ENCODE measurements around the gene ZBTB8OS. TPM values are rescaled to one million over a fixed set of nuclear protein-coding genes. Genes with fewer than 3 reads are reported as not detected.
"Not testable (repeated sequence)": the region's sequence is repeated elsewhere in the genome, so short reads cannot be mapped to it uniquely, and the experiment has no call there.

The ZBTB8OS gene
- total RNA-seq, 1 donor from 2014 or later = 48.0 TPM

GRCh38 chr1:32642292-32642827 lies 8.0 kb downstream of the ZBTB8OS start:
- not testable (repeated sequence) for H3K27me3 Mint-ChIP-seq (ENCODE audit: low read depth)

DNA sequence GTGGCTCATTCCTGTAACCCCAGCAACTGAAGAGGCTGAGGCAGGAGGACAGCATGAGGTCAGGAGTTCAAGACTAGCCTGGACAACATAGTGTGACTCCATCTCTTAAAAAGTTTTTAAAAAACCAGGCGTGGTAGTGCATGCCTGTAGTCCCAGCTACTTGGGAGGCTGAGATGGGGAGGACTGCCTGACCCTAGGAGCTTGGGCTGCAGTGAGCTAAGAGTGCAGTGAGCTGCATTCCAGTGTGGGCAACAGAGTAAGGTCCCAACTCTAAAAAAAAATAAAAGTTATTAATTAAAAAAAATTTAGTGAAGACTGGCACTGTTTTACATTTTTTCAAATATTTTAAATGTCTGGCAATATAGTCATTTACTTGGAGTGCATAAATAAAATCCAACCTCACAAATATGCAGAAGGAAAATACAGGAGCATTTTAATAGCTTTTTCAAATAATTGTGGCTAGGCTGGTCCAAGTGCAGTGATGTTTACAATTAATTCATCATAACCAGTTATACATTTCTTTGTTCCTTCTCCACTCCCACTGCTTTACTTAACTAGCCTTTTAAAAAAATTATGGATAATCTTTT lies 10.8 kb downstream of the ZBTB8OS start:
- Mint-ChIP-seq H3K27me3 (ENCODE audit: low read depth) (no peaks in the 10 kb centered on the region), H3K4me3 (ENCODE audit: low read depth) (no peak overlapping the region), H3K9me3 (no peaks in the 10 kb centered on the region), H3K4me1 (ENCODE audit: low read depth) (peaks cover 1% of the 10 kb centered on the region), H3K27ac (no peak overlapping the region), H3K36me3 (ENCODE audit: low read depth) (peaks cover 19% of the 10 kb centered on the region)
- intact Hi-C loops (cut with micrococcal nuclease) = no loop called here
- no peak for DNase-seq (ENCODE audit: low spot score)

More at GRCh38 chr1:32642292-32642827, 8.0 kb downstream of the ZBTB8OS start:
- intact Hi-C loops (cut with micrococcal nuclease); H3K4me3 Mint-ChIP-seq (ENCODE audit: low read depth); H3K4me1 Mint-ChIP-seq (ENCODE audit: low read depth); DNase-seq (ENCODE audit: low spot score); H3K27ac Mint-ChIP-seq; H3K9me3 Mint-ChIP-seq: not testable (repeated sequence)
- peaks cover 10% of the 10 kb centered on the region for H3K36me3 Mint-ChIP-seq (ENCODE audit: low read depth)

- Mint-ChIP-seq H3K27me3 (ENCODE audit: low read depth) (no peaks in the 10 kb centered on the region), H3K4me3 (ENCODE audit: low read depth) (no peak overlapping the region), H3K36me3 (ENCODE audit: low read depth) (peaks cover 35% of the 10 kb centered on the region), H3K4me1 (ENCODE audit: low read depth) (peaks cover 12% of the 10 kb centered on the region), H3K9me3 (no peaks in the 10 kb centered on the region), H3K27ac (peak overlapping the region; percentile 52)
- intact Hi-C loops (cut with micrococcal nuclease) = no loop called here
- no peak for DNase-seq (ENCODE audit: low spot score)
Measured at GRCh38 chr1:32636914-32637645, 13.3 kb downstream of the ZBTB8OS start.

DNA sequence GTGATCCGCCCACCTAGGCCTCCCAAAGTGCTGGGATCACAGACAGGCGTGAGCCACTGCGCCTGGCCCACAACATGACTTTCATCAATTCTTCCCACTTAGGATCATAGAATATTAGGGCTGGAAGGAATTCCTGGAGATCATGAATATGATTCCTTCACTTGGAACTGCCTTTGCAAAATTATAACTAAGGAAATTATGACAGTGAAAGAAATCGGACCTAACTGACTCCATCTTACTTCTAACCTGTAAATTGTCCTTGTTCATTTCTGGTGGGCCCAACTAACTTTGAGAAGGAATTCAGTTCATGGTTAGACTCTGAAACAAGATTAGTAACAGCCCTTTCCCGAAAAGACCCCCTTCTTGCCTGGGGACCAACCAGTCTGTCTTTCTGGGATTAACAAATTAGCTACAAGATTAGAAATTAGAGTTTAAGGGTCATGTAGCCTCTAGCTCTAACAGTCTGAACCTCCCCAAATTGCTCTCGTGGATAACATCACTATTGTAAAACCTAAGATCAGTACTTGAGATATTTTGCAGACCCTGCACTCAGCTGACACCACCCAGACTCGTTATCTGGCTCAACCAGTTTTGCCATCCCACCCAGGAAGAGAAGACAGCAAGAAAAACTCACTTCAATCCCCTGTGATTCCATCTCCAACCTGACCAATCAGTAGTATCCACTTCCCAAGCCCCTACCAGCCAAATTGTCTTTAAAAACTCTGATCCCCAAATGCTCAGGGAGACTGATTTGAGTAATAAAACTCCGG lies 14.7 kb downstream of the ZBTB8OS start:
- DNase-seq (ENCODE audit: low spot score) = no peak
- Mint-ChIP-seq H3K4me3 (ENCODE audit: low read depth) (no peak overlapping the region), H3K36me3 (ENCODE audit: low read depth) (peaks cover 35% of the 10 kb centered on the region), H3K9me3 (no peaks in the 10 kb centered on the region), H3K27ac (no peak overlapping the region), H3K4me1 (ENCODE audit: low read depth) (peaks cover 12% of the 10 kb centered on the region), H3K27me3 (ENCODE audit: low read depth) (no peaks in the 10 kb centered on the region)
- intact Hi-C loops (cut with micrococcal nuclease) = no loop called here

- H3K27me3 Mint-ChIP-seq (ENCODE audit: low read depth) = no peaks in the 10 kb centered on the region
- no peak overlapping the region for H3K27ac Mint-ChIP-seq
- intact Hi-C loops (cut with micrococcal nuclease) = no loop called here
- no peak overlapping the region for H3K4me3 Mint-ChIP-seq (ENCODE audit: low read depth)
- H3K9me3 Mint-ChIP-seq = no peaks in the 10 kb centered on the region
- DNase-seq (ENCODE audit: low spot score) = no peak
- peaks cover 50% of the 10 kb centered on the region for H3K36me3 Mint-ChIP-seq (ENCODE audit: low read depth)
- H3K4me1 Mint-ChIP-seq (ENCODE audit: low read depth) = peaks cover 13% of the 10 kb centered on the region
Measured at GRCh38 chr1:32632829-32633228, 17.5 kb downstream of the ZBTB8OS start.

GRCh38 chr1:32630173-32630572 lies 20.2 kb downstream of the ZBTB8OS start:
- H3K27ac Mint-ChIP-seq; H3K9me3 Mint-ChIP-seq; H3K4me3 Mint-ChIP-seq (ENCODE audit: low read depth); intact Hi-C loops (cut with micrococcal nuclease); H3K27me3 Mint-ChIP-seq (ENCODE audit: low read depth); DNase-seq (ENCODE audit: low spot score): not testable (repeated sequence)
- Mint-ChIP-seq H3K36me3 (ENCODE audit: low read depth) (peaks cover 48% of the 10 kb centered on the region), H3K4me1 (ENCODE audit: low read depth) (peaks cover 22% of the 10 kb centered on the region)

GRCh38 chr1:32627596-32628162 lies 22.7 kb downstream of the ZBTB8OS start:
- Mint-ChIP-seq H3K27me3 (ENCODE audit: low read depth) (no peaks in the 10 kb centered on the region), H3K9me3 (peaks cover 3% of the 10 kb centered on the region), H3K4me3 (ENCODE audit: low read depth) (peak overlapping the region; percentile 37), H3K27ac (peak overlapping the region; percentile 78), H3K36me3 (ENCODE audit: low read depth) (peaks cover 50% of the 10 kb centered on the region), H3K4me1 (ENCODE audit: low read depth) (peaks cover 30% of the 10 kb centered on the region)
- intact Hi-C loops (cut with micrococcal nuclease) = no loop called here
- DNase-seq (ENCODE audit: low spot score) = no peak

DNA sequence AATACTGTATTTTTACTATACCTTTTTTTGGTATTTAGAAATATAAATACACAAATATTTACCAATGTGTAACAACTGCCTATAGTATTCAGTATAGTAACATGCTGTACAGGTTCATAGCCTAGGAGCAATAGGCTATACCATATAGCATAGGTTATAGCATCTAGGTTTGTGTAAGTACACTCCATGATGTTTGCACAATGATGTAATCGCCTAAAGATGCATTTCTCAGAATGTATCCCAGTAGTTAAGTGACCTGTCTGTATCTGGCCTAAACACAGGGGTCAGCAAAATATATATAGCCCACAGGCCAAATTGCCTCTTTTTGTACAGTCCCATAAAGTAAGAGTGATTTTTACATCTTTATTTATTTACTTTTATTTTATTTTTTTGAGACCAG lies 24.2 kb downstream of the ZBTB8OS start:
- DNase-seq (ENCODE audit: low spot score) = no peak
- Mint-ChIP-seq H3K4me3 (ENCODE audit: low read depth) (no peak overlapping the region), H3K27me3 (ENCODE audit: low read depth) (no peaks in the 10 kb centered on the region), H3K27ac (no peak overlapping the region), H3K9me3 (peaks cover 3% of the 10 kb centered on the region), H3K4me1 (ENCODE audit: low read depth) (peaks cover 33% of the 10 kb centered on the region), H3K36me3 (ENCODE audit: low read depth) (peaks cover 56% of the 10 kb centered on the region)
- intact Hi-C loops (cut with micrococcal nuclease) = no loop called here

GRCh38 chr1:32623775-32624174 lies 26.6 kb downstream of the ZBTB8OS start:
- peaks cover 3% of the 10 kb centered on the region for H3K9me3 Mint-ChIP-seq
- no peak for DNase-seq (ENCODE audit: low spot score)
- intact Hi-C loops (cut with micrococcal nuclease) = loop anchor here (2.0 kb wide), 1 partner anchor 27 kb away; the partner anchor contains the start of genes RBBP4 and ZBTB8OS
- peaks cover 62% of the 10 kb centered on the region for H3K36me3 Mint-ChIP-seq (ENCODE audit: low read depth)
- H3K27me3 Mint-ChIP-seq (ENCODE audit: low read depth) = no peaks in the 10 kb centered on the region
- peak overlapping the region; percentile 75 for H3K27ac Mint-ChIP-seq
- H3K4me1 Mint-ChIP-seq (ENCODE audit: low read depth) = peaks cover 40% of the 10 kb centered on the region
- H3K4me3 Mint-ChIP-seq (ENCODE audit: low read depth) = no peak overlapping the region

DNA sequence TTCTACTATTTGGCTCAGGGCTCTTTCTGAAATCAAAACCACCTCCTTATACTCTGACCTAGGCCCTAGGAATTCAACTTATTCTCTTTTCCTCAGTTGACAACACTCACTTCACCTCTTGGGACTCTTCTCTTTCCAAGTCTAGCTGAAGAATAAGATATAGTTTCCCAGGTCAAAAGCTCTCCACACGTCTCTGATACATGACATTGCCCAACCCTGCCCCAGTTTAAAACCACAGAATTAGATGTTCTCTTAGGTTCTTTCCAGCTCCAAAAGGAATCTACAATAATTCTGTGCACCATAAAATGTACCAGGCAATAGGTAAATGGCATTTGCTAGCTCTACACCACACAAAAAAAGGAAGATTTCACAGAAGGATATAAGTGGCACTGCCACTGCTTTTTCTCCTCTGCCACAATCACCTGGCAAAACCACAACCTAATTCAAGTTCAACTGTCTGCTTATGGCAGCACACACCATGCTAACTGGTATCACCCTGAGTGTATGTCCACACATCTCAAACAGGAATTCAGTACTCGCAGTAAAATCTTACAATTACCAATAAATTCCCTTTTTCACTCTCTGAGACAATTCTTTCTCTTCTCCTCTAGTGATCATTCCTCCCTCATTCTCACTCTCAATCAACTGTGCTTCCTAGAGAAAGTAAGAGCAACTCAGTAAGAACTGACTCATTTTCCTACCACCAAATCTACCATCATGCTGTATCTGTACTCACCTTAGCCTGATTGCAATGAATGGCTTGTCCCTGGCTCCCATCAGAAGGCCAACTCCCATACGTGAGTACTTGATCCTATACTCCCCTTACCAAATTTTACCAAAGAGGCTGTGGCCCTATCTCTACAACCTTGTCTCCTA lies 27.3 kb downstream of the ZBTB8OS start:
- peak overlapping the region; percentile 75 for H3K27ac Mint-ChIP-seq
- H3K9me3 Mint-ChIP-seq = peaks cover 3% of the 10 kb centered on the region
- H3K27me3 Mint-ChIP-seq (ENCODE audit: low read depth) = no peaks in the 10 kb centered on the region
- H3K36me3 Mint-ChIP-seq (ENCODE audit: low read depth) = peaks cover 58% of the 10 kb centered on the region
- no peak overlapping the region for H3K4me3 Mint-ChIP-seq (ENCODE audit: low read depth)
- intact Hi-C loops (cut with micrococcal nuclease) = loop anchor here (2.0 kb wide), 1 partner anchor 28 kb away; the partner anchor contains the start of genes RBBP4 and ZBTB8OS
- H3K4me1 Mint-ChIP-seq (ENCODE audit: low read depth) = peaks cover 40% of the 10 kb centered on the region
- DNase-seq (ENCODE audit: low spot score) = no peak

DNA sequence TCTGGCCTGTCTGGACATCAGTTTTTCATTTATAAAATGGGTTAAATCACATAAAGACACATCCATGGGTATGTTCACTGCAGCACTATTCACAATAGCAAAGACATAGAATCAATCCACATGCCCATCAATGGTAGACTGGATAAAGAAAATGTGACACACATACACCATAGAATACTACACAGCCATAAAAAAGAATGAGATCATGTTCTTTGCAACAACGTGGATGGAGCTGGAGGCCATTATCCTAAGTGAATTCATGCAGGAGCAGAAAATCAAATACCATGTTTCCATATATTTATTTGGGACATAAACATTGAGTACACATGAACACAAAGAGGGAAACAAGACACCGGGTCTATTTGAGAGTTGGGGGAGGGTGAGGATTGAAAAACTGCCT lies 28.1 kb downstream of the ZBTB8OS start:
- peaks cover 33% of the 10 kb centered on the region for H3K4me1 Mint-ChIP-seq (ENCODE audit: low read depth)
- H3K4me3 Mint-ChIP-seq (ENCODE audit: low read depth) = no peak overlapping the region
- no peak for DNase-seq (ENCODE audit: low spot score)
- H3K9me3 Mint-ChIP-seq = peaks cover 3% of the 10 kb centered on the region
- H3K27ac Mint-ChIP-seq = no peak overlapping the region
- no peaks in the 10 kb centered on the region for H3K27me3 Mint-ChIP-seq (ENCODE audit: low read depth)
- intact Hi-C loops (cut with micrococcal nuclease) = loop anchor here (2.0 kb wide), 1 partner anchor 29 kb away; the partner anchor contains the start of genes RBBP4 and ZBTB8OS
- H3K36me3 Mint-ChIP-seq (ENCODE audit: low read depth) = peaks cover 54% of the 10 kb centered on the region
